HL-60/S4 (cell line): ENCODE data around the gene INPP5A.

Experiments
- in situ Hi-C: fragments of 300-500 bp; cut with MboI; formaldehyde crosslinking; loops from 2 replicates; pipeline ENCODE4 v1.14.3; 2022; ENCODE audit warnings: low sequenced_read_pairs

INPP5A gene

DNA sequence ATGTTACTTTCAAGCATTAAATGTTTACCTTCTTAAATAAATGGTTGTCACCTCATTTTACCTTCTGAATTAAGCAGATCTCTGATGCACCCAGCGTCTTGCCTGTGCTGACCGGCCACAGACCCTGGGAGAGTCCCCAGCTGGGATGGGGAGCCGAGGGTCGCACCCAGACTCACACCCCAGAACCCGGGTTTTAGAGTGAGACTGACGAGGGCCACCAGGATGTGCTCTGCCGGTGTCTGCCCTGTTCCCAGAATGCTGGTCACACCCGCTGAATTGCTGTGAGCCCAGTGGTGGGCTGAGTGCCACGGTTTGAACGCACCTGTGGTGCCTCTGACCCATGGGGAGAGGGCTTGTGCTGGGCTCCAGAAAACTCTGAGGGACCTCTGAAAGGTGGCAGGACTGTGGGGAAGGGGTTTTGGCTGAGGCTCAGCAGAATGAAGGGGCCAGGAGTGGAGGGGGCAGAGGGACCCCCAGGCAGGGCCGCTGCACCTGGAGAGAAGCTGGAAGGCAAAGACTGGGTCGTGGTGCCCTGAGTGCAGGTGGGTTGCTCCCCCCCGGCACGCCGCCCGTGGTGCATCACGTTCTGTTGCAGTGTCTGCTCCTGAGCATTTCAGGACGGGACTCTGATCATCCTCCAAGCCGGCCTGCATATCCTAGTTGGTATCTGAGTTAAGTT is 39.2 kb downstream of the INPP5A start:
- in situ Hi-C loops = no loop called here

DNA sequence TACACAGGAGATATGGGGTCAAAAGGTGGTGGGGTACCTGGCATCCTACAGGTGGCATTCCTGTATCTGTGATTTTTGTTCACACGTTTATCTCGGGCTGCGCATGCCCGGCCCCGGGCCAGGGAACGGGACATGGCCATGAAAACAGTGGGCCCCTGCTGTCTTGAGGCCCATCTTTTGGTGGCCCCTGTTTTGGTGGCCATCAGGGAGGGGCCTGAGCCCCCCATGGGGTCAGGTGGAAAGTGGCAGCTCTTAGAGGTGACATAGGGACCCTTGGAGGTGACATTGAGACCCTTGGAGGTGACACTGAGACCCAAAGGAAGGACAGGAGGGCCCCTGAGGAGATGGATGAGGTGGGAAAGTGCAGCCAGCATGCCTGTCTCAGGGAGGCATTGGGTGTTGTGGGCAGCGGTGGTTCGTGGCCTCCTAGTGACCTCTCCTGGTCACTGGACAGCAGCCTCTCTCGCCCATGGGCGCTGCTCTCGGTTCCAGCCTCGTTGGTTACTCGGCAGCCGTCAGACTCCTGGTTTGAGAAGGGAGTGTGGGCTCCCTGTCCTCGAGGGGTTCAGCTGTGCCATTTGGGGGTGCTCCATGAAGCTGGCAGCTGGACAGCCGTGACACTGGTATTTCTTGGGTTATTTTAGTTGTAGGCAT is 39.9 kb downstream of the INPP5A start:
- in situ Hi-C loops = no loop called here

DNA sequence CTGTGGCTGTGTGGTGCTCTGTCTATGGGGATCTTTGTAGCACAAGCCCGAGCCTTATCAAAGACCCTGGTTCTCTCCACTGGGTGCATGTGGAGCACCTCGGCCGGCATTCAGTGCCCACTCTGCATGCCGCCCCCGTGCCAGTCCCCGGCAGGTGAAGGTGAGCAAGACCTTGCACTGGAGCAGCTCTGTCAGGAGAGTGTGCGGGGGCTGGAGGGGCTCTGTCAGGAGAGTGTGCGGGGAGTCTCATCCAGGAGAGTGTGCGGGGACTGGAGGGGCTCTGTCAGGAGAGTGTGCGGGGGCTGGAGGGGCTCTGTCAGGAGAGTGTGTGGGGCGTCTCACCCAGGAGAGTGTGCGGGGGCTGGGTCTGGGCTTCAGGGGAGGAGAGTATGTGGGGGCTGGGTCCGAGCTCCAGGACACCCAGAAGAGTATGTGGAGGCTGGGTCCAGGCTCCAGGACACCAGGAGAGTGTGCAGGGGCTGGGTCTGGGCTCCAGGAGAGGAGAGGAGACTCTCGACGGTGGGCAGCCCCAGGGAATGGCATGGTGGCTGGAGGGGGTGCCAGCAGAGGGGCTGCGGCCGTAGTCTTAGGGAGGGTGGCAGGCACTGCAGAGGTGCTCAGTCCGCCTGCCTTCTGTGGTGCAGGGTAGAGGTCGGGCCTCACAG is 40.8 kb downstream of the INPP5A start:
- in situ Hi-C loops = no loop called here

DNA sequence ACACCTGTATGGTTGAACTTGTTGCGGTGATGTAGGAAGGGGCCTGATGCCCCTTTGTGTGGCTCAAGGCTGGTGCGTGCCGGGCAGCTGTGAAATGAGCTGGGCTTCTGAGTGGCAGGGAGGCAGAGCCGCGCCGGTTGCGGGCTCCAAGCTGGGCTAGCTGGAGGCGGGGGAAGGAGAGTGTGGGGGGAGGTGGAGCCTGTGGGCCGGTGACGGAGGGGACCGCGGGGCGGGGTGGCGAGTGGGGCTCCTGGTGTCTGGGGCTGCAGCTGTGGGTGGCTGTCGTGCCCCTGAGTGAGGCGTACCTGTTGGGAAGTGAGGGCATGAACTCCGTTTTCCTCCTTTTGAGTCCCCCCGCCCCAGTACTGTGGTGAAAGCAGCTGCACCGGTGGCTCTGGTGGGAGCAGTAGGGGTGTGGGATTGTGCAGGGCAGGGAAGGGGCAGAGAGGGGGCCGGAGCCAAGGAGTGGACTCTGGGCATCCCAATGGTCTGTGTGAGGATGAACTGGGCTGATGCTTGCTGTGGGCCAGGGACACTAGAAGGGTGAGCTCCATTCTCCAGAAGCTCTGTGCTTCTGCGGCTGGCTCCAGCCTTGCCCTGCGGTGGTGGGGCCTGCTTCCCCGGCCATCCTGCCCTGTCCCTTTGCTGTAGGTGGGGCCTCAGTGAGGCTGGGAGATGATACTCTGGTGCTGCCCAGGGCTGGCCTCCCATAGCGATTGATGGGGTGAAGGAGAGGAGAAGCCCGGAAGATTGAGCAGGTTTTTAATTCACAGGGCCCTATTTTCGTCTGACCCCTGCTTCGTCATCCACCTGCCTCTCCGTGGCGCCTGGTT is 41.7 kb downstream of the INPP5A start:
- in situ Hi-C loops = no loop called here

DNA sequence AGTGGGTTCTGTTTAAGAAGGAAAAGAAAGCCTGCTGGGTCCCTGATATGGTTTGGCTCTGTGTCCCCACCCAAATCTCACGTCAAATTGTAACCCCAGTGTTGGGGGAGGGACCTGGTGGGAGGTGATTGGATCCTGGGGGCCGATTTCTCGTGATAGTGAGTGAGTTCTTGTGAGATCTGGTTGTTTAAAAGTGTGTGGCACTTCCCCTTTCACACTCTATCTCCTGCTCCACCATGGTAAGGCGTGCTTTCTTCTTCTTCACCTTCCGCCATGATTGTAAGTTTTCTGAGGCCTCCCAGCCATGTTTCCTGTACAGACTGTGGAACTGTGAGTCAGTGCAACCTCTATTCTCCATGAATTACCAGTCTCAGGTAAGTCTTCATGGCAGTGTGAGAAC is 42.6 kb downstream of the INPP5A start:
- in situ Hi-C loops = no loop called here

DNA sequence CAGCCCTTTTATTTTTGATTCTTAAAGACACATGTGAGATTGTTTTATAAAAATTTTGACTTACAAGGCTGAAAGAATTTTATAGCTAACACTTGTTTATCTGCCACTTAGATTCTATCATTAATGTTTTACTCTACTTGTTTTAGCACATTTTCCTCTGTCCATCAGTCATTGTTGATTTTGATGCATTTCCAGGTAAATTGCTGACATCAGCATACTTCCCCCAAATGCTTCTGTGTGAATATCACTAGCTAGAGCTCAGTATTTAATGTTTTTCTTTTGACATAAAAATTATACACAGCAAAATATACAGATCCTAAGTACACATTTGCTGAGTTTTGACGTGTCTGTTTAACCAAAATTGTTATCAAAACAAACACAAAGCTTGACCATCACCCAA is 43.0 kb downstream of the INPP5A start:
- in situ Hi-C loops = no loop called here

DNA sequence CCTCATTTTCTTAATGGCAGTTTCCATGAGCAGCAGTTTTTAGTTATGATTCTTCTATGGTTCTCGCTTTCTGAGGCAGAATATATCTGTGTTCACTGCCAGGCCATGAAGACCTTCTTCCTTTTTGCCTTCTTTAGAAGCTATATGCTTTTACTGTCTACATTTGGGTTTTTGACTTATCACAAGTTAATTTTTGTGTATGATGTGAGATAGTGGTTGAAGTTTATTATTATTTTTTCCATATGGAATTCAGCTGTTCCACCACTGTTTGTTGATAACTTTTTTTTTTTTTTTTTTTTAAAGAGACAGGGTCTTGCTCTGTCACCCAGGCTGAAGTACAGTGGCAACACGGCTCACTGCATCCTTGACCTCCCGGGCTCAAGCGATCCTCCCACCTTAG is 44.5 kb downstream of the INPP5A start:
- in situ Hi-C loops = no loop called here

DNA sequence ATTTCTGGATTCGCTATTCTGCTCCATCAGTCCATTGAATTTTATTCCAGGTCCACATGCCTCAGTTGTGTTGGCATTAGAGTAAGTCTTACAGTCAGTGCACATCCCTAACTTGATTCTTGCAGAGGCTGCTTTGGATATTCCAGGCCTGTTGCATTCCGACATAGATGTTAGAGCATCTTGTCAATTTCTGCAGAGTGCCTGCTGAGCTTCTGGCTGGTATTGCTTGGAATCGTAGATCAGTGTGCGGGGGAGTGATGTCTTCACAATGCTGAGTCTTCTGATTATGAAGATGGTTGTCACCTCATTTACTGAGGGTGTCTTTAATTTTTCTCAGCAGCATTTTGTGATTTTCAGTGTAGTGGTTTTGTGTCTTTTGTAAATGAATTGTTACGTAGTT is 45.2 kb downstream of the INPP5A start:
- in situ Hi-C loops = no loop called here

DNA sequence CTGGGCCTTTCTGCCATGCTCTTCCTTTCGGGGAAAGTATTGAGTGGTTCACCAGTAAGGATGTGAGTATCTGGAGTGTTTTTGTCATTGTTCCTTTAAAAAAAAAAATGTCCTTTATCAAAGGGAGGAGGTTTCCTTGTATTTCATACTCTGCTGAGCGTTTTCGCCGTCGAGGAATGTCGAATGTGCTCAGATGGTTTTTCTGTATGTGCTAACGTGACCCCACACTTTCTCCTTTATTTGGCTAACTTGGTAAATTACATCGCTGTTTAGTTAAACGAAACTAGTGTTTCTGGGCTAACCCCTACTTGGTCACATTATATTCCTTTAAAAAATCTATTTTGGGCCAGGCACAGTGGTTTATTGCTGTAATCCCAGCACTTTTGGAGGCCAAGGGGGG is 45.9 kb downstream of the INPP5A start:
- in situ Hi-C loops = no loop called here

DNA sequence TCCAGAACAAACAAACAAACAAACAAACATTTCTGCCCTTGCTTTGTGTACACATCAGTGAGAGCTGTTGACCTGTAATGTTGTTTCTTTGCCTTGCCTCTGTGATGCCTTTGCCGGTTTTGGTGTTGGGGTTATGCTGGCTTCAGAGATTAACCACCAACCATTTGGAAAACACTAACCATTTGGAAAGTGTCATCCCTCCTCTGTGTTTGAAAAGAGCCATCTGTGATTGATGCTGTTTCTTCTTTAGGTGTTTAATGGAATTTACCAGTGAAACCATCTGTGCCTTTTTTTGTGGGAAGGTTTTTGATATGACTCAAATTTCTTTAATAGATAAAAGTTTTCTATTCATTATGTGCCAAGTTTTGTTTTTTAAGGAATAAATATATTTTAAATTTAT is 46.5 kb downstream of the INPP5A start:
- in situ Hi-C loops = no loop called here

DNA sequence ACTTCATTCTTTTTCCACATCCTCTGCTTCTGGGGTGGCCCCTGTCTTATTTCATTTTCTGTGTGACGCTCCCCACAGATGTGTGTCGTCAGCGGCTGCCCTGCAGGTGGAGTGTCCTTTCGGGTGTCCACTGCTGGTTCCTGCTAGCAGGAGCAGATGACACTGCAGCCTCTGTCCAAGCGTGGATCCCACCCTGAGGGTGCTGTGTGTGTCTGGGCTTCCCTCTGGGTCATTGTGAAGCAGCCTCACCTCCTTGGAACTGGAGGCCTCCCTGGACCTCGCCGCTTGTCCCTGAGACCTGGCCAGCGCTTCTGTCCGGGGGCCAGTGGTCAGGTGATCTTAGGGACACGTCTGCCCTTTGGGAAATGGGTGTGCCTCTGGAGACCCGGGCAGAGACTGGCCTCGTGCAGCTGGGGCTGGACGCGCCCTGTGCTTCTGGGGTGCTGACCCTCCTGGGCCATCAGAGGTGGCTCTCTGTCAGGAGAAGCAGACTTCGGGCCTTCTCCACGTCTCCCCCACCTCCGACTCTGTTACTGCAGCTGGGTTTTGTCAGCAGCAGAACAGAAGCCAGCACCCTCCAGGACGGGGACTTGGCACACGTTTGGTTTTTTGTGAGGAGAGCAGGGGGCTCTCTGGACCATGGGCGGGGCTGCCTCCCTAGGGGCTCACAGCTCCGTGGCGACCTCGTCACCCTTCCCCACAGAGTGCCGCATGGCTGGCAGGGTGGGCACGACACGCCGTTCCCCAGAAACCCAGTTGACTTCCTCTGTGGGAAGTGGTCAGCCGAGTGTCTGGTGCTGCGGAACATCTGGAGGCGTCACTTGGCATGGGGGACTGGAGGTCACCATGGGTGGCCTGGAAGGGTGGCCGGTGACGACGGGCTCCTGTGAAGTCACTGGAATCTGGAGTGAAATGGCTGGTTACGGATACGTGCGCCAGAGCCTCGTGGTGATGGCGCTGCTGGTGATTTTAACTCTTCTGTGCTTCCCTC is 48.4 kb downstream of the INPP5A start:
- in situ Hi-C loops = no loop called here

DNA sequence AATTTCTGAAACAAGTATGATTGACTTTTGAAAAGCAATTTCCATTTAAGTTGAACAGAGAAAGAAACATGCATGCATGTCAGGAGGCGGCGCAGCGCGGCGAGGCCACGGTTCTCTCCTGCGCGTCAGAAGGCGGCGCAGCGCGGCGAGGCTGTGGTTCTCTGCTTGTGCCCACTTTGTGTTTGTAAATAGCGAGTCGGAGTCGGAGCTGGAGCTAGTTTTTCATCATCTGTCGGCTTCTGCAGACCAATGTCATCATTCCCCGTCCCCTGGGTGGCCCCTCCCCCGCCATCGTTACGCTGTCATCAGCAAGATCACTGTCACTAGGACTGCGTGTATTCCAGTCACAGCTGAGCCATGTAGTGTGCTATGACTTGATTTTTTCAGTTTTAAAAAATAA is 49.2 kb downstream of the INPP5A start:
- in situ Hi-C loops = no loop called here

DNA sequence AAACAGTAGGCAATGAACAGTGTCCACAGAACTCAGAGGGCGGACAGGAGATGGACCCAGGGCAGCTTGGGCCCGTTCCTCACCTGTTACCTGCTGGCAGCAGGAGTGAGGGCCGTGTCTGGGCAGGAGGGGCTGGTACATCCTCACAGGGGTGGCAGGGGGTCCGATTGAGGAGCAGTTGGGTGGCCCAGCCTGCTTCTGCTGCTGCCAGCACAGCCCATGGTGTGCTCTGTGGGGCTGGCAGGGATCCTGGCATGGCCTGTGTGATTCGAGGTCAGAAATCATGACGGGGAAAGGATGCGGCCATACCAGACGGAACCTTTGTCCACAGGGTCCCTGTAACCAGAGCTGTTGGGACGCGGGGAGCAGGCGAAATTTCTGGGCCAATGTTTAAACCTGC is 49.6 kb downstream of the INPP5A start:
- in situ Hi-C loops = no loop called here

DNA sequence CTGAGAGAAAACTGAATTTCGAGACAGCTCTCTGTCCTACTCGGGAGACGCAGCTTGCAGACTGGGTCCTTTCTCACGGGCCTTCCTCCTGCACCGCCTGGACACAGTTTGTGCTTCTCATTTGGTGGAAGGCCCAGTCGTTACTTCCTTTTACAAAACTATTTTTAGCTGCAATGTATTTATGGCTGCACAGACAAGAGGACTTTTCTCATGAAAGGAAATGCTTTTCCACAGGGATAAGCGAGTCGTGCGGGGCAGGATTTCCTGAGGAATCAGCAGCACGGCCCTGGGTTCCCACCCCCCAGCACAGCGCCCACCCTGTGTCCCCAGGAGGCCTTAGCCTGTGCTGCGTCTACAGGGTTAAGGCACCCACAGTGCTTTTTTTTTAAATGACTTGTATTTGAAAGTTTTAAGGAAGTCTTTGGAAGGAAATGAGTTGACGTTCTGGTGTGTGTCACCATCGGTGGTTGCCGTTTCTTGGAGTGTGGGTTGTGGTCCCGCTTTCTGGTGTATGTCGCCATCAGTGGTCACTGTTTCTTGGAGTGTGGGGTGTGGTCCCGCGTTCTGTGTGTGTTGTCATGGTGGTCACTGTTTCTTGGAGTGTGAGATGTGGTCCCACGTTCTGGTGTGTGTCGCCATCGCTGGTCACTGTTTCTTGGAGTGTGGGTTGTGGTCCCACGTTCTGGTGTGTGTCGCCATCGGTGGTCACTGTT is 50.9 kb downstream of the INPP5A start:
- in situ Hi-C loops = no loop called here

DNA sequence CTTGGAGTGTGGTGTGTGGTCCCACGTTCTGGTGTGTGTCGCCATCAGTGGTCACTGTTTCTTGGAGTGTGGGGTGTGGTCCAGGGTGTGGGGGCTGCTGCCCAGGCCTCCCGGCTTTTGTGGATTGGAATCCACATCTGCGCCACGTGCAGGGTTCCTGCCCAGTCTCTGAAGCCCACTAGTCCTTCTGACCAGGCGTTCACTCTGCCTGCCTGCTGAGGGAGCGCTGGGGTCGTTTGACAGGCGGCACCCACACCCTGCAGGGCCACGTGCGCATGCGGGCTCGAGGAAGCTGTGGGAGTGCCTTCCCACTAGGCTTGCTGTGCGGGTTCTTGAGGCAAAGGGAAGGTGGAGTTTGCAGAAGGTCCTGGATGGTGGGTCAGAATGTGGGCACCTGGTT is 51.4 kb downstream of the INPP5A start:
- in situ Hi-C loops = no loop called here

DNA sequence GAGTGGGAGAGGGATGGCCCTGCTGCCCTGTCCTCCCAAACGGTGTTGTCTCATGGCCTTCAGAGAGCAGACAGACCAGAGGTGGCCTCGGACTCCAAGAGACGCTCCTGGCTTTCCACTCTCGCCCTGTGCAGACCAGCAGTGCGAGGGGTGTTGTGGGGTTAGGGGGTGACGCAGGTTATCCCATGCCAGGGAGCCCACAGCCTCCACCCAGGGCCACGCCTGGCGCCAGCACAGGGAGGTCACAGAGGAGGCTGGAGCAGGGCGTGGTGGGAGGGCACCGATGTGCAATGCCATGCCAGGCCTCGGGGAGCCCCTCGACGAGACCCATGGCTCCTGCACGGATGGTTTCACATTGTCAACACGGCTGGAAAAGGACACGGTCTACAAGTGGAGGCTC is 52.1 kb downstream of the INPP5A start:
- in situ Hi-C loops = no loop called here

DNA sequence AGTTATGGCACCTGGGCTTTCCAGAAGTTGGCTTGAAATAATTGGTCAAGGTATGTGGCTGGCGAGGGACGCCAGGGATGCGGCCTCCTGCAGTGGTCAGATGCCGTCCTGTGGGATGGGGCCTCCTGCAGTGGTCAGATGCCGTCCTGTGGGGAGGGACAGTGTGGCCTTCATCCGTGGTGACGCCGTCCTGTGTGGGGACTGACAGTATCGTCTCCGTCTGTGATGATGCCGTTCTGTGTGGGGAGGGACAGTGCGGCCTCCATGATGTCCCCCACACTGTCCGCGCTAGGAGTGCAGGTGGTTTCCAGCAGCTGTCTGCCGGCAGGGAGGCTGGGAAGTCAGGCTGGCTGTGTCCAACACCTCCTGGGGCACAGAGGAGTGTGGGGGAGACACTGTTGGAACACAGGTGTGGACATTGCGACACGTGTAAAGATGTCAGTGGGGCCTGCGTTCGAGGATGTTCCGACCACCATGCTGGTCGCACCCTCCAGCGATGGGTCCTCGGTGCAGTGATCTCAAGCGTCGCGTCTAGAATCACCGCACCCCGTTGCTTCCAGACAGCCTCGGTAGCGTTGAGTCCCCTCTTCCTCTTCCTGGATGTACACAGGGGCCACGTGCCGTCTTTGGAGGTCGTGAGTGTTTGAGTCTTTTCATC is 52.6 kb downstream of the INPP5A start:
- in situ Hi-C loops = no loop called here

DNA sequence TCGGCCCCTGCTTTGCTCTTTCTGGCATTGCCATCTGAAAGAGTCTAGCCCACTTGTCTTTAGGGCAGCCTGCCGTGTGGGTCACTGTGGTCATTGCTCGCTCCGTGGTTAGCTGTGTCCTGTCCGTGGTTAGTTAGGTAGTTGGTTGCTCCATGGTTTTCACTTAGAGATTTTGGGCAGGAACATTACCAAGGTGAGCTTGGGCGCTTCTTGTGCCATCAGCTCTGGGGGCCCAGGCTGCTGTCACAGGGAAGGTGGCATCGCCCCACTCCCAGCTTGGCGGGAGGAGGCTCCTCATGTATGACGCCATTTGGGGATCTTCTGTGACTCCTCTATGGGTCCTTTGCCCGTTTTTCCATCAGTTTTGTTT is 53.1 kb downstream of the INPP5A start:
- in situ Hi-C loops = no loop called here
